GM18499 (cell line): ENCODE measurements around the gene FAT1.

Experiments used
- ATAC-seq: cut with Tn5 transposase; IDR thresholded peaks from one replicate; pipeline ENCODE4 v1.9.1; 2021; ENCODE audit warnings: moderate number of reproducible peaks; ENCODE audit not compliant: insufficient read depth, unreplicated experiment

FAT1 gene

DNA sequence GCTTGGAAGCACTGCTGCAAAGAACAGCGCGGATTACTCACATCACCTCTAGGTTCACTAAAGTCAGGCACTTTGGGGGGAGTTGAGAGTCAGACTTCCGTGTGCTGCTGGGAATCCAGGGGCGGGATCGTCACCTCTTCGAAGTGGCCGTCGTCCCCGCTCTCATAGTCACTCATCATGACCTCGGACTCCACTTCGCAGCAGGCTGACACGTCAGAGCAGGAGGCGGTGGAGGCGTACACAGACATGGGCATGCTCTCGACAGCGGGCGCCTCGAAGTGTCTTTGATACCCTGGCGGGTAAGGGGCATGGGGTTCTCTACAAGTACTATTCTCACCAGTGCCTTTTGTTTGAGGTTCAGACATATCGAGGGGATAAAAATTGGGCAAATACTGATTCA is 135.2 kb downstream of the FAT1 start:
- ATAC-seq: no peak

DNA sequence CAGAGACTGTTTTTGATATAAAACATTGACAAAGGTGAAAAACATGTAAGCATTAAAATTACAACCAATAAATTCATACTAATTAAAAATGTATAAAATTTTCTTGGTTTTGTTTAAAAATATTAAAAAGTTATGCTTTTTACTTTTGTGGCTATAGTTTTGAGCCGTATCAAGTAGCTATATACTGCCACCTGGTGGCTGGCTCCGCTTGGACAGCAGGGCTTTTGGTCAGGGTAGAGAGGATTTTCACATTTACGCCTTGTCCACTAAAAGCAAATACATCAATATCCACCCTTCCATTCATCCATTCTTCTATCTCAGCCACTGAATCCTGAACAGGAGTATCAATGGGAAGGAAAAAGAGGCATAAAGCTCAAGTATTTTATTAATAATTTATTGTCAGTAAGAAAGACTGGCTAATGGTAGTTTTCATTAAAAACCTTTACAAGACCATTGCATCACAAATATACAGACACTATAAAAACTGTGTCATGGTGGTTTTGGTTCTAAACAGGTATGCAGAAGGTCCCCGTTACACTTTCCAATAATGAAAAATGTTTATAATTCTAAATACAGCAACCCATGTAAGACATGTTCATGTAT is 136.1 kb downstream of the FAT1 start:
- no peak for ATAC-seq

DNA sequence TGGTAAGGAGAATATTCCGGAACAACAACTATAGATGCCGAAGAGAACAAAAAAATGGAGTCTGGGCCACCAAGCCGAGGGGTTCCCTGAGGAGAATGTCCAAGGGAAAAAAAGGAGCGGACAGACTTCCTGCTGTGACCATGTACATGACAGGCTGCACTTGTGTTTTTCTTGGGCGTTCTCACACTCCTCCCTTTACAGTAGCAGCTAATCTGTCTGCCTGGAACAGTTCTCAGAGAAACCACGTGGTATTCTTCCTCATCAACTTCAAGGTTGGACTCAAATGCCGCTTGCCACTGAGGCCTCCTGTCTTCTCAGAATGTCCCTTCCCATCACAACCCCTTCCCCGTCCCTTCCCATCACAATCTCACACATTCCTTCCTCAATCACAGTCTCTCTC is 137.5 kb downstream of the FAT1 start:
- no peak for ATAC-seq

- ATAC-seq: no peak
Measured at GRCh38 chr4:186584912-186585311, 138.7 kb downstream of the FAT1 start.

DNA sequence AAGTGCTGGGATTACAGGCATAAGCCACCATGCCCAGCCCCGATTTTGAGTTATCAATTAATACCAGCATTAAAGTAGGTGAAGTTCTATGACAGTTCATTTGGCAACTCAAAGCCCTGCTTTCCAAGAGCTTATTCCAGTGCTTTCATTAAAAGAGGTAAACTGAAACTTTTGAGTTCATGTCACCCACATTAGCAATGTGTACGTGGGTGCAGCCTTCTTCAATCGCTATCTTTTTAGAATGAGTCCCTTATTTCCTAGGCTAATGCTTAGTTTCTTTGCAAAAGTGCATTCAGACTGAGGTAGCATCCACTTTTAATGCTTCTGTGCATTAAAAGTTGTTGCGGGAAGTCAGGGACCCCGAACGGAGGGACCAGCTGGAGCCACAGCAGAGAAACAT is 142.2 kb downstream of the FAT1 start:
- no peak for ATAC-seq

- no peak for ATAC-seq
Measured at GRCh38 chr4:186580669-186581068, 143.0 kb downstream of the FAT1 start.

DNA sequence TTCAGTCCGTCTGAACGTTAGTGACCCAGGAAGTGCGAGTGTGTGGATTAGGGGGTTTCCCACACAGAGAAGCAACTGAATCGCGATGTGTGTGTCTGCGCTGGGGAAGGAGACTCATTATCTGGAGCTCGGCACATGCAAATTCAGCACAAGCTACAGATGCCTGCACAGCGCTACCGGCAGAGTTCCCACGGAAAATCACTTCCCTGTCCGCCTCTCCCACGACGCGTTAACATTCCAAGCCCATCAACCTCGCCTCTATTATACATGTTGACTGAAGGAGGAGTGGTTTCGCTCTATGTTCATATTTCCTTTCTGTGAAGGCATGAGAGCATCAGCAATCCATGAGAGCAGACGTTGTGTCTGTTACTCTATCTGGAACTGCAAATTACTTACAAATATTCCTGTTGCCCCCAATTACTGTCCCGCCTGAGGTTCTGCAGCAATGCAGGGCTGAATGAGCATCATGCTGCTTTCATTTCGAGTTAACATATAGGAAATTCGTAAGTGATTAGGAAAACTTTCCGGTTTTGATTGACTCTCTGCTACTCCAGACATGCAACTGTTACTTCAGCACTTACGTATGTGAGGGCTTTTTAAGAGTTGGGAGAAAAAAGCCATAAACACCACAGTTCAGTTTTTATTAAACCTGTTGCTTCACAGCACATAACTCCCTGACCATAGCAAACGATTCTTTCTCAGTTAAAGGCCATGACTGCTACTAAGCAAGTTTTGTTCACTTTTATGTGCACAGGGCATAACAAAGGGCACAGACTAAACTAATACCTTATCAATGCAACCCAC is 153.3 kb downstream of the FAT1 start:
- ATAC-seq: no peak

DNA sequence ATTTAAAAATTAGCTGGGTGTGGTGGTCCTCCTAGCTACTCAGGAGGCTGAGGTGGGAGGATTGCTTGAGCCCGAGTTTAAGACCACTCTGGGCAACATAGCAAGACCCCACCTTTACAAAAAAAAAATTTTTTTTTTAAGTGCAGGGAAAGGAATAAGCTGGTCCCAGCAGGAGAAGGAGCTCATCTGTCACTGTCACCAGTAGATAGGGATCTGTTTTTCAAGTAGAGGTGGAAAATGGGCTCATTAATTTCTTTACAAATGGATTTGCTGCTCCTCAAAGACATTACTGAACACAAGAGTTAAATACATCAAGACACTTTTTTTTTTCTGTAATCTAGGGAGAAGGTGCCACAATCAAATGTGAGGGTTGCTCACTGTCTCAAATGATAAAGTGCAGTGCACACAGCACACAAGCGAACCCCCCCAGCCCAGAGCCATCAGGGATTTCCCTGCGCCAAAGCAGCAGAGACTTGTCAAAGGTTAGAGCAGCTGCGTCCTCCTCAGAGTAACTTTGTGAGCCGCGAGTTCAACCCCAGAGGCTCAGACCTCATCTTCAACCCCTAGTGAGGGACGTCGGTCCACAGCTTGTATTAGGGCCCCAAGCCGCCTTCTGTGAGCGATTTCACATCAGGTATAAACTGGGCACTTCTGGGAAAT is 154.0 kb downstream of the FAT1 start:
- no peak for ATAC-seq

DNA sequence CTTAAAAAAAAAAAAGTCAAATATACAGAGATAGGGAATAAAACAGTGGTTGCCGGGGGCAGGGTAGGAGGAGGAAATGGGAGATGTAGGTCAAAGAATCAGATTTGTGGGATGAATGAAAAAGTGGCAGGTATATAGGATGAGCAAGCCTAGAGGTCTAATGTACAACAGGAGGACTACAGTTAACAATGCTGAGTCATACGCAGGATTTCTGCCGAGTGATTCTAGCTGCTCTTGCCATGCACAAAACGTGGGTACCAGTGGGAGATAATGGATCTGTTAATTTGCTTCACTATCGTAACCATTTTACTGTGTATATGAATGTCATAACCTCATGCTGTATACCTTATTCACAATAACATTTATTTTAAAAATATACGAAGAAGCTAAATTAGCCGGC is 157.6 kb downstream of the FAT1 start:
- no peak for ATAC-seq

DNA sequence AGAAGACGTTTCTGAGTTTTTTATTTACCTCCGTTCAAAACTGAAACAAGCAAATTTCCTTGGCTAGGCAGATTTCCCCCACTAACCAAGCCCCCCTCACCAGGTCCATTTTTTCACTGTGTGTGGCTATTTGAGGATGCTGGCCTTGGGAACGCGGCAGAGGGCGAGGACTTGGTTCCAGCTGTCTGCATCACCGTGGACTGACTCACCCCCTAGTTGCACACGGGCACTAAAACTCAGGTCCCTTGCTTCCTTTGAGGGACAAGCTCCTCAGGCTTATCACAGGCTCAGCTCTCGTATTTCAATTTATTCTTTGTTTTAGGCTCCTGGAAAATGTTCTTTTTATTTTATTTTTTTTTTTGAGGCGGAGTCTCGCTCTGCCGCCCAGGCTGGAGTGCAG is 159.9 kb downstream of the FAT1 start:
- ATAC-seq: no peak

GRCh38 chr4:186561748-186562147 is 161.9 kb downstream of the FAT1 start:
- ATAC-seq: no peak

DNA sequence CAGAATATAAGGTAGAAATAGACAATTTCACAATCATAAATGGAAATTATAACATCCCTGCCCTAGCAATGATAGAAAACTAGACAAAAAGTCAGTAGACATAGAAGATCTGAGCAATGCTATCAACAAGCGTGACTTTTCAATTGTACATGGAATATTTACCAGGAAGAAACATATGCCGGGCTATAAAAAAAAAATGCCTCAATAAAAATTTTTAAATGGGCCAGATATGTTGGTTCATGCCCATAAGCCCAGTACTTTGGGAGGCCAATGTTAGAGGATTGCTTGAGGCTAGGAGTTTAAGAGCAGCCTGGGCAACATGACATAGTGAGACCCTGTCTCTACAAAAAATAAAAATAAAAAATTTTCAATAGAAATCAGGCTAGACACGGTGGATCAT is 163.0 kb downstream of the FAT1 start:
- no peak for ATAC-seq

DNA sequence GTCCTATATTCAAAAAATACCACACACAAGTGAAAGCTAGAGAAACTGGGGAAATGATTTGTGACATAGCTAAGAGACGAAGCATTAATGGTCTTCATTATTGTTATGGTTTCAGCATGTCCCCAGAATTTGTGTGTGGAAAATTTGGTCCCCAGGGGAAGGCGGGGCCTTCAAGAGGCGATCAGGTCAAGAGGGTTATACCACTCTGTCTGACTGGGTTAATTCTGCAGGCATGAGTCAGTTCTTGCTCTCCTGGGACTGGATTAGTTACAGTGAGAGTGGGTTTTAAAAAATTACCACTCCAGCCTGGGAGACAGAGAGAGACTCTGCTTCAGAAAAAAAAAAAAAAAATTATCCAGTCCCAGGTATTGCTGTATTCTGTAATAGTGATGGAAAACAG is 166.2 kb downstream of the FAT1 start:
- no peak for ATAC-seq

- ATAC-seq: no peak
Measured at GRCh38 chr4:186557061-186557460, 166.6 kb downstream of the FAT1 start.

- ATAC-seq: no peak
Measured at GRCh38 chr4:186554914-186555827, 168.5 kb downstream of the FAT1 start, which contains the start of gene MTNR1A. TSS of gene MTNR1A (minus strand) at chr4:186555567. CDS start at chr4:186555365, 202 bp downstream.

GRCh38 chr4:186554539-186554913 is 169.1 kb downstream of the FAT1 start:
- ATAC-seq: no peak

DNA sequence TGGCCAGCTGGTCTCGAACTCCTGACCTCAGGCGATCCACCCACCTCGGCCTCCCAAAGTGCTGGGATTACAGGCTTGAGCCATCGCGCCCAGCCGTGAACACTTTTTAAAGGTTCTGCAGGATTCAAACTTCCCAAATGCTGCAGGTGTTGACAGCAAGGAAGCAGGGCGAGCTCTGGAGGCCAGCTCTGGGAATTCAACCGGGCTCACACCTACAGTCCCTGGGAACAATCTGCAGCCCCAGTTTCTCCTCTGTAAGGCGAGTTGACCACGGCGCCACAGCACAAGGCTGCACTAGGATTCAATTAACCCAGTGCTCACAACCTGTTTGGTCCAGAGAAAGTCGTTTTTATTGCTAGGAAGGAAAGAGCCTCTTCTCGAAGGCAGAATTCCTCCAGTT is 169.9 kb downstream of the FAT1 start:
- no peak for ATAC-seq

GRCh38 chr4:186551849-186552248 is 171.8 kb downstream of the FAT1 start:
- ATAC-seq: no peak

DNA sequence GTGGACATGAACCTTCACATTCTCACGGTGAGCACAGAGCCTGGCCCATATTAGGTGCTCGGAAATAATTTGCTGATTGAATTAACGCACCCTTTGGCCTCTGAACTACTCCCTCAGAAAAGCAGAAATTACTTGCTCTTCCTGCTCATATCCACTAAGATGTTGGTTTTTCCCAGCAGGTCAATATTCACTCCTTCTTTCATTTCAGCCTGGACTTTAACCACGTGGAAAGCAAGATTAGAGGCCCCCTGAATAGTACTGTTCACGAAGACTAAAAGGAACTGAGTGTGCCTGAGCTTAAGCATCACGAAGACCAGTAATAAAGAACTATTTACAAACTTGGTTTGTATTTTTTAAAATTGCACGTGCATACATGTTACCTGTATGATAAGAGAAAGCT is 178.2 kb downstream of the FAT1 start:
- ATAC-seq: no peak

- no peak for ATAC-seq
Measured at GRCh38 chr4:186543206-186543605, 180.4 kb downstream of the FAT1 start.

DNA sequence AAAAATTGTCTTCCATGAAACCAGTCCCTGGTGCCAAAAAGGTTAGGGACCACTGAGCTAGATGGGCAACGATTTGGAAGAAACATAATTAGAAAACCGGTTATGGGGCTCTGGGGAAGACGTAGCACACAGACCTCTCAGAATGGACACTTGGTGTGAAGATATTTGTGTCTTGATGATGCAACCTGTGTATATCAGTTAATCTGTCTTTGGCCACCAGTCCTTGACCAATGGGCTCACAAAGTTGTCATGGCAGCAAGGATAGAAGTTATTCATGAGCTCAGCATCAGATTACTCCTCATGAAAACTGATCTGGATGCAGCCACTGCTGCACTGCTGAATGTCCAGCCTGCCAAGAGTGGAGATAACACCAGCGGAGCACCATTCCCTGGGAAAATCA is 181.9 kb downstream of the FAT1 start:
- ATAC-seq: no peak
